Measurements from ENCODE around the gene AK3. TPM values are rescaled to one million over a fixed set of nuclear protein-coding genes. Genes with fewer than 3 reads are reported as not detected.

The AK3 gene
- total and polyA plus RNA-seq, 9 of the 15 experiments (the other 6 are each of a cell fraction or from before 2014, with no cell fraction given): 12.2 to 78.6 (median 41.8) TPM

DNA sequence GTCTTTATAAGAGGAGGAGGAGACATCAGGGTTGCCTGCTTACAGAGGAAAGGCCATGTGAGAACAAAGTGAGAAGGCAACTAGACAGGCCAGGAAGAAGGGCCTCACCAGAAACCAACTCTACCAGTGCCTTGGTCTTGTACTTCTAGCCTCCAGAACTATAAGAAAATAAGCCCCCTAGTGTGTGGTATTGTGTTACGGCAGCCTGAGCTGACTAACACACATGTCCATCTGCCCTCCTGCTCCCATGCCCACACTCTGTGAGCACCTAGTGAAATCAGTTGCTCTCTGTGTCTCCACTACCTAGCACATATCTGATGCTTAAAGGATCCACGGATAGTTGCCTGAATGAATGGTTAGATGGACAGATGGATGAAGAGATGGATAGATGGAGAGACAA is 6.9 kb downstream of the AK3 start:
- POLR2A ChIA-PET: interaction anchor here (1.2 kb wide), 1 partner anchor 21 kb away, joined by 5 read pairs; no protein-coding TSS in a partner anchor
- no peak overlapping the region for H3K9ac ChIP-seq (ENCODE audit: insufficient read depth in 1 of 2, low read depth in 2 of 2, low read length in 2 of 2)
- H4K20me1 ChIP-seq (replicated peaks; ENCODE audit: control insufficient read depth, insufficient read depth, low read length): no peaks in the 10 kb centered on the region; the same call in 1 of the 2 replicates
- no peak overlapping the region for H2AFZ ChIP-seq (ENCODE audit: low read depth, low read length)
- FAIRE-seq (peak; percentile 65), DNase-seq (ENCODE audit: extremely low read depth in 1 of 4, low spot score in 3 of 4) (peak in 1 of 4 experiments; percentile 9), ATAC-seq (peak; percentile 65)
- H3K36me3 ChIP-seq (ENCODE audit: control insufficient read depth, insufficient read depth, low read length): peaks cover 16% of the 10 kb centered on the region; the same call in 1 of the 3 replicates
- intact Hi-C loops (cut with micrococcal nuclease) (no loop called here), in situ Hi-C loops (cut with MboI) (loop anchor here (25.0 kb wide), 1 partner anchor 703 kb away; the partner anchor contains the start of gene PLGRKT)
- no peak overlapping the region for H3K4me2 ChIP-seq (ENCODE audit: insufficient read depth, low read length)
- no peaks in the 10 kb centered on the region for H3K9me3 ChIP-seq (replicated peaks; ENCODE audit: control insufficient read depth, insufficient read depth, low read depth, low read length)
- H3K4me3 ChIP-seq: no peak overlapping the region
- no peak overlapping the region for H3K27ac ChIP-seq (ENCODE audit: extremely low read depth, low read depth, low read length)
- peaks cover 91% of the 10 kb centered on the region for H3K79me2 ChIP-seq (ENCODE audit: control insufficient read depth, insufficient read depth, low read length)
- H3K9me1 ChIP-seq (ENCODE audit: control insufficient read depth, insufficient read depth, low read length): no peaks in the 10 kb centered on the region
- H3K4me1 ChIP-seq (replicated peaks in 1 of 2; ENCODE audit: control insufficient read depth in 2 of 2, insufficient read depth in 2 of 2, low read length in 2 of 2): peaks cover 7 to 9% of the 10 kb centered on the region in 2 experiments; a peak in 3 of 5 replicates
- CTCF ChIA-PET (ENCODE audit: low intra/inter-chr PET ratio): no interaction called here
- 63% methylated on average over 2 of the region's 2 CpGs for WGBS (ENCODE audit: insufficient coverage, low coverage, missing lambda C conversion rate)
- 0 out of 4 replicates have a peak, but pooled peaks of 1 of the 2 experiments have one; percentile 5 for TF ChIP-seq RAD21 (CRISPR knock-in tag; conservative IDR thresholded peaks at IDR 0.05 in 1 of 2, IDR thresholded peaks at IDR 0.05 in 1 of 2)
- TF ChIP-seq ZNF165 (CRISPR knock-in tag; IDR thresholded peaks at IDR 0.05; ENCODE audit: borderline replicate concordance): no peak
- H3K27me3 ChIP-seq (ENCODE audit: control insufficient read depth in 2 of 2, insufficient read depth in 2 of 2, low read length in 2 of 2): no peaks in the 10 kb centered on the region
- BruUV-seq (replicated peaks): no TSS peak

DNA sequence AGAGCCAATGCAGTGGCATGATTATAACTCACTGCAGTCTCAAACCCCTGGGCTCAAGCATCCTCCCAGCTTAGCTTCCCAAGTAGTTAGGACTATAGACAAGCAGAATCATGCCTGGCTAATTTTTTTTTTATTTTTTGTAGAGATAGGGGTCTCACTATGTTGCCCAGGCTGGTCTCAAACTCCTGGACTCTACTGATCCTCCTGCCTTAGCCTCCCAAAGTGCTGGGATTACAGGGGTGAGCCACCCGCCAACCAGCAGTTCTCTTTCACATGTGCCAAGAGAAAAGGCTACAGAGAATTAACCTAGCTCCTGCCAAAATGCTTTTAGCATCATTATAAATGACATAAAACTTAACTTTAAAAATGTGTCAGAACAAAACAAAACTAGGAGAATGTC is 8.1 kb downstream of the AK3 start:
- in situ Hi-C loops (cut with MboI) (loop anchor here (25.0 kb wide), 1 partner anchor 704 kb away; the partner anchor contains the start of gene PLGRKT), intact Hi-C loops (cut with micrococcal nuclease) (no loop called here)
- H3K27ac ChIP-seq (ENCODE audit: extremely low read depth, low read depth, low read length): no peak overlapping the region
- no peak for FAIRE-seq
- H3K9me1 ChIP-seq (ENCODE audit: control insufficient read depth, insufficient read depth, low read length): no peaks in the 10 kb centered on the region
- H3K4me2 ChIP-seq (ENCODE audit: insufficient read depth, low read length): no peak overlapping the region
- no peaks in the 10 kb centered on the region for H3K9me3 ChIP-seq (replicated peaks; ENCODE audit: control insufficient read depth, insufficient read depth, low read depth, low read length)
- peaks cover 3 to 4% of the 10 kb centered on the region in 2 experiments; a peak in 2 of 5 replicates for H3K4me1 ChIP-seq (replicated peaks in 1 of 2; ENCODE audit: control insufficient read depth in 2 of 2, insufficient read depth in 2 of 2, low read length in 2 of 2)
- H2AFZ ChIP-seq (ENCODE audit: low read depth, low read length): no peak overlapping the region
- ChIA-PET CTCF (ENCODE audit: low intra/inter-chr PET ratio) (no interaction called here), POLR2A (interaction anchor here (1.2 kb wide), 1 partner anchor 23 kb away, joined by 5 read pairs; no protein-coding TSS in a partner anchor)
- H3K36me3 ChIP-seq (ENCODE audit: control insufficient read depth, insufficient read depth, low read length): peaks cover 14% of the 10 kb centered on the region; the same call in 1 of the 3 replicates
- H3K4me3 ChIP-seq: no peak overlapping the region
- TF ChIP-seq CTBP1 (IDR thresholded peaks at IDR 0.05; ENCODE audit: borderline replicate concordance) (no peak), IFI16 (CRISPR knock-in tag; IDR thresholded peaks at IDR 0.05) (no peak), ZNF121 (CRISPR knock-in tag; conservative IDR thresholded peaks at IDR 0.05) (peak; percentile 52)
- H3K27me3 ChIP-seq (ENCODE audit: control insufficient read depth in 2 of 2, insufficient read depth in 2 of 2, low read length in 2 of 2): no peaks in the 10 kb centered on the region
- no peaks in the 10 kb centered on the region; the same call in 1 of the 2 replicates for H4K20me1 ChIP-seq (replicated peaks; ENCODE audit: control insufficient read depth, insufficient read depth, low read length)
- DNase-seq (ENCODE audit: extremely low read depth in 1 of 4, low spot score in 3 of 4): no peak
- 100% methylated on average over 1 of the region's 1 CpG for WGBS (ENCODE audit: insufficient coverage, low coverage, missing lambda C conversion rate)
- BruUV-seq (replicated peaks): no TSS peak
- peaks cover 80% of the 10 kb centered on the region for H3K79me2 ChIP-seq (ENCODE audit: control insufficient read depth, insufficient read depth, low read length)
- ATAC-seq: no peak
- H3K9ac ChIP-seq (ENCODE audit: insufficient read depth in 1 of 2, low read depth in 2 of 2, low read length in 2 of 2): no peak overlapping the region

Data from K562 (cell line).